ENCODE data around the gene ICOS. TPM values are rescaled to one million over a fixed set of nuclear protein-coding genes. Genes with fewer than 3 reads are reported as not detected.

Gene ICOS
- total and polyA plus RNA-seq, 2 of the 8 experiments (the other 6 are each of a cell fraction or from before 2014, with no cell fraction given), result not detected

GRCh38 chr2:203973676-203974075 is 37.1 kb downstream of the ICOS start:
- no peak overlapping the region for H4K91ac ChIP-seq (replicated peaks; ENCODE audit: insufficient read length, low read length)
- H3K23ac ChIP-seq (ENCODE audit: insufficient read length), result no peak overlapping the region
- H3K9ac ChIP-seq (replicated peaks in 1 of 4; ENCODE audit: extremely low read depth in 1 of 4, low read depth in 3 of 4, low read length in 3 of 4), result no peak overlapping the region
- no peak overlapping the region for H4K5ac ChIP-seq (ENCODE audit: insufficient read length, low read depth, low read length)
- no peak overlapping the region for H2AFZ ChIP-seq (ENCODE audit: low read length)
- TF ChIP-seq JUND (IDR thresholded peaks at IDR 0.05; ENCODE audit: low read length) (no peak), CHD2 (IDR thresholded peaks at IDR 0.05; ENCODE audit: low read length) (no peak), FOSL1 (IDR thresholded peaks at IDR 0.05; ENCODE audit: insufficient read depth, low read depth, low read length) (no peak), BRCA1 (IDR thresholded peaks at IDR 0.05; ENCODE audit: low read depth, low read length) (no peak), EGR1 (IDR thresholded peaks at IDR 0.05; ENCODE audit: borderline replicate concordance, low read depth, low read length) (no peak), TBP (IDR thresholded peaks at IDR 0.05; ENCODE audit: low read depth, low read length) (no peak), CTBP2 (IDR thresholded peaks at IDR 0.05; ENCODE audit: borderline replicate concordance, insufficient read depth, insufficient read length, low read length) (no peak), HDAC2 (IDR thresholded peaks at IDR 0.05; ENCODE audit: borderline replicate concordance in 1 of 2, low read depth in 2 of 2, low read length in 2 of 2) (no peak), ATF2 (IDR thresholded peaks at IDR 0.05; ENCODE audit: low read length) (no peak), E2F6 (IDR thresholded peaks at IDR 0.05) (no peak), MAFK (IDR thresholded peaks at IDR 0.05; ENCODE audit: low read depth, low read length) (no peak)
- H3K14ac ChIP-seq (ENCODE audit: insufficient read length), result no peak overlapping the region
- peaks cover 0 to 4% (median 0%) of the 10 kb centered on the region in 4 experiments; a peak in 1 of 7 replicates for H3K4me1 ChIP-seq (replicated peaks in 1 of 4; ENCODE audit: control insufficient read depth in 3 of 4, insufficient read depth in 4 of 4, low read length in 3 of 4)
- no peak overlapping the region for H4K8ac ChIP-seq (ENCODE audit: extremely low read depth, insufficient read depth, low read length)
- H3K27me3 ChIP-seq (replicated peaks in 1 of 4; ENCODE audit: control insufficient read depth in 3 of 4, extremely low read depth in 1 of 4, insufficient read depth in 3 of 4, low read length in 3 of 4), result no peaks in the 10 kb centered on the region
- no peak overlapping the region for H3K4me3 ChIP-seq (ENCODE audit: extremely low read depth in 1 of 4, insufficient read depth in 2 of 4, low read depth in 3 of 4, low read length in 4 of 4)
- H3K36me3 ChIP-seq (ENCODE audit: control insufficient read depth in 2 of 4, insufficient read depth in 4 of 4, low read length in 3 of 4), result no peaks in the 10 kb centered on the region
- H3K4me2 ChIP-seq (ENCODE audit: insufficient read depth in 1 of 2, low read depth in 2 of 2, low read length in 2 of 2), result no peak overlapping the region
- no peak overlapping the region for H3K27ac ChIP-seq (ENCODE audit: low read depth, low read length)
- no peak overlapping the region for H2AK5ac ChIP-seq (ENCODE audit: low read depth, low read length)
- no peaks in the 10 kb centered on the region for H3K79me2 ChIP-seq (ENCODE audit: control insufficient read depth in 1 of 2, insufficient read depth in 2 of 2, low read length in 2 of 2)
- no peak overlapping the region for H2BK12ac ChIP-seq (ENCODE audit: low read depth, low read length)
- no peak overlapping the region for H3K4ac ChIP-seq (replicated peaks; ENCODE audit: insufficient read length, low read depth, low read length)
- no peak overlapping the region for H3K18ac ChIP-seq (ENCODE audit: extremely low read depth, low read length)
- no peak overlapping the region for H2BK15ac ChIP-seq (ENCODE audit: low read length)
- H3K9me3 ChIP-seq (ENCODE audit: insufficient read depth in 2 of 2, low read depth in 1 of 2, low read length in 1 of 2), result no peaks in the 10 kb centered on the region
- H3K56ac ChIP-seq (replicated peaks; ENCODE audit: insufficient read length, low read depth, low read length), result no peak overlapping the region
- no peak overlapping the region for H2BK5ac ChIP-seq (ENCODE audit: low read depth, low read length)
- ChIA-PET POLR2A (ENCODE audit: partially characterized antibody) (no interaction called here), CTCF (ENCODE audit: partially characterized antibody) (interaction anchor here (0.9 kb wide), 1 partner anchor 65 kb away, joined by 4 read pairs; no protein-coding TSS in a partner anchor)
- FAIRE-seq (no peak), DNase-seq (ENCODE audit: low read depth in 1 of 2, low spot score in 2 of 2) (no peak)
- H3K79me1 ChIP-seq (ENCODE audit: low read depth, low read length), result no peaks in the 10 kb centered on the region
- no peaks in the 10 kb centered on the region for H3K23me2 ChIP-seq (ENCODE audit: low read depth, low read length)
- WGBS, 2 experiments (ENCODE audit: extremely low coverage in 1 of 2, insufficient coverage in 1 of 2, insufficient read length in 1 of 2, insufficient replicate concordance in 2 of 2, low coverage in 1 of 2, low lambda C conversion rate in 2 of 2, missing lambda C conversion rate in 1 of 2), result 84% methylated on average over 3 of the region's 3 CpGs; no CpG with 5 or more reads in 1 of the 2 experiments
- H4K20me1 ChIP-seq (replicated peaks in 1 of 2; ENCODE audit: control insufficient read depth in 1 of 2, insufficient read depth in 2 of 2, low read length in 2 of 2), result no peaks in the 10 kb centered on the region
- H2BK120ac ChIP-seq (replicated peaks; ENCODE audit: low read depth, low read length), result no peak overlapping the region
- no peak overlapping the region for H2BK20ac ChIP-seq (ENCODE audit: low read length)

Data from H1 (cell line).